GM19351 (cell line): ENCODE data around the gene SCMH1.

ENCODE experiments used
- ATAC-seq: cut with Tn5 transposase; IDR thresholded peaks from one replicate; pipeline ENCODE4 v1.9.1; 2021; ENCODE audit warnings: mild to moderate bottlenecking, moderate library complexity; ENCODE audit not compliant: unreplicated experiment

Gene SCMH1

DNA sequence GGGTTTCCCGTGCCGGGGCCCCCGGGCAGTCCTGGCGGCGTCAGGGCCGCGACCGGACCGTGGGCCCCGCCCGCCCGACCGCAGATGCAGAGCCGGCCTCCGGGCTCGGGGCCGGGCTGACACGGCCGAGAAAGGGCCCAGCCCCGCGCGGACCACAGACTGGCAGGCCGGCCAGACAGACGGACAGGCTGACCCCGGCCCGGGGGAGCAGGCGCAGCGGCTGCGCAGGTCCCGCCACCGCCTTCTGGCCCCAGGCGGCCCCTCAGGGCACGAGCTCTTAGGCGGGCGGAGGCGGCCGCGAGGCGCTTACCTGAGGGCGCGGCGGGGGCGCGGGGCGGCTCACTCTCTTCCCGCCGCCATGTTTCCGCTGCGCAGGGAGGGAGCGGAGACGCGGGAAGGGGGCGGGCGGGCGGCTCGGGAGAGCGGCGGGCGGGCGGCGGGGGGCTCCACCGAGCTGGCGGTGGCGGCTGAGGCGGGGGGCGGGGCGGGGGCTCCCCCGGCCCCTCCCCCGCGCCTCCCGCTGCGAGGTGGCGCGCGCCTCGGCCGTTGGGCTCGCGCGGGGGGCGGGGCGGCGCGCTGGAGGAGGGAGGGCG is at the start of gene SCMH1:
Gene SCMH1 (minus strand): TSS at position 558 of the 593 bp plus-strand sequence. CDS start 56,173 bp downstream, outside the sequence.
- peak; percentile 41 for ATAC-seq

DNA sequence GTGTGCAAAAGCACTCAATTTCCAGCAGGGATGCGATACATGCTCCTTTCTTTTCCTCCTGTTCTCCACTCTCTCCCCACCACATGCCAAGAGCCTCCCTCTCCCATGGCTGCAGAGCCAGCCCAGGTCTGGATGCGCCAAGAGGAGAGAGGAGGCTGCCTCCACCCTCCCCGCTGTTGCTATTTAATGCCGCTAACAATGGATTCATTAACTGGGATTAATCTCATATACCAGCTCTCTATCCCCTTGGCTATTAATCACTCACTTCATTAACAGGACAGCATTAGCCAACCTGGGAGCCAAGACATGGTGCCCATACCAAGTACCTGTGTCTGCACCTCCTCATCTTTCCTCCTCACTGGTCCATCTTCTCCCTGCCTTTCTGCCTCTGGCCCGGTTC is 49.1 kb upstream of the SCMH1 start:
- no peak for ATAC-seq

DNA sequence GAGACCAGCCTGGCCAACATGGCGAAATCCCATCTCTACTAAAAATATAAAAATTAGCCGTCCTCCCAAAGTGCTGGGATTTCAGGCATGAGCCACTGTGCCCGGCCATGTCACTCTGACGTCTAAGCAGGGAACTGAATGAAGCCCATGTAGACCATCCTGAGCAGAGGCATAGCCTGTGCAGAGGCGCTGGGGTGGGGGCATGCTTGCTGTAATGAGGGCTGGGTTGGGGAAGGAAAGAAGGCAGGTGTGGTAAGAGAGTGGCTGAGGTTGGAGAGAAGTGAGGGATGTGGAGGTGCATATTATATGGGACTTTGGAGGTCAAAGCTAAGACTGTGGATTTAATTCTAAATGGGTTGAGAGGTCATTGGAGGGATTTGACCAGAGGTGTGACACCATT is 47.1 kb upstream of the SCMH1 start:
- no peak for ATAC-seq

DNA sequence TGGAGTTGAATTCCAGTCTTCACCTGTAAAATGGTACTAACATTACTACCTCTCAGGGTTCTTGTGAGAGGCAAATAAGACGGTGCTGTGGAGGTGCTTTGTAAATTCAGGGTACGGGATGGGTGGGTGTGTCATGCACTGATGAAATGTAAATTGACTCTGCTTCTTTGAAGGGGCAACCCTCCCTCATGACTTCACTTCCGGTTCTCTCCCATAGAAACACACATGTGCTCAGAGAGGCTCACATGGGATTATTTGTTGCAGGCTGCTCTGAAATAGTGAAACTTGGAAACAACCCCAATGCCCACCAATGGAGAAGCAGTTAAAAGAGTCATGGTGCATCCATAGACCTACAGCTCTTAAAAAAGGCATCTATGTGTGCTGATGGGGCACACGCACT is 44.9 kb upstream of the SCMH1 start:
- ATAC-seq, result no peak

DNA sequence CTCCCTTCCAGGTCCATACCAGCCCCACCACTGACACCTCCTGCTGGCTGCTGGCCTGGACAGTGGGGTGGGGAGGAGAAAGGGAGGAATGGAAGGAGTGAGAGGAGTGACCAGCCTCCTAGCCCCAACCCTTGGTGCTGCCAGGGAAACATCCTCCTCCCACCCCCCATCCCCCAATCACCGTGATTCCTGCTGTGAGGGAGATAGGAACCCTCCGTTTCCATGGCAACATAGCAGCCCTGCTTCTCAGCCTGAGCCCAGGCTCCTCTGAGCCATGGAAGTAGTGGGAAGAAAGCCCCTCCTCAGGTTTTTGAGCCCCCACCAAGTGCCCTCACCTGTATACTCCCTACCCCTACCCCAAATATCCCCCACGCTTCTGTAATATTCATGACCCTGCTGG is 44.4 kb upstream of the SCMH1 start:
- no peak for ATAC-seq

DNA sequence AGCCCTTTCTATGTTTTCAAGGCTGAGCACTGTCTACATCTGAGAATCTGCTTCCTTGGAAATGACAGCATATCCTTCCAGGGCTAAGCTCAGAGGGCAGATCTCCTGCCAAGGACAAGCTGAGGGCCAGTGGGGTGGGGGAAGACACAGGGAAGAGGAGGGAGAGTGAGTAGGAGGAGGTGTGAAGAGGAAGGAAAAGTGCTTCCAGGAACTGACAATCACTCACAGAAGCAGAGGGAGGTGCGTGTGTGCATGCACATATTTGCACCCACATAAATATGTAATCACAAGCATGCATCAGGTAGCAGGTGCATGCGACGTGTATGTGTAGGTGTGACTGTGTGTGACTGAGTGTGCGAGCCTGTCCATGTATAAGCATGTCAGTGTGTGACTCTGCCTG is 43.7 kb upstream of the SCMH1 start:
- no peak for ATAC-seq

DNA sequence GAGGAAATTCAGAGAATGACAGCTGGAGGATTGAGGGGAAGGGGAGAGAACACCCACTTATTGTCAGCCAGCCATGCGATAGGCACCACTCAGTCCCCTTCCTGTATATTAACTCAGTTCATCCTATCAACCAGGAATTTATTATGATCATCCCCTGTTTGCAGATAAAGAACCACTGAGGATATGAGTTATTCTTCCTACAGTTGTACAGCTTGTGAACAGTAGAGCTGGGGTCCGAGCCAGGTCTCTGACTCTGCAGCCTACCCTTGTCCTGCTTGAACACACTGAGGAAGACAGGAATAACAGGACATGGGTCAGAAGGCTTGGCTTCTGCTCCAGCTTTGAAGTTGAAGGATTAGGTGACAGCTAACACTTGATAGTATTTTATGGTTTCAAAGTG is 42.0 kb upstream of the SCMH1 start:
- no peak for ATAC-seq

DNA sequence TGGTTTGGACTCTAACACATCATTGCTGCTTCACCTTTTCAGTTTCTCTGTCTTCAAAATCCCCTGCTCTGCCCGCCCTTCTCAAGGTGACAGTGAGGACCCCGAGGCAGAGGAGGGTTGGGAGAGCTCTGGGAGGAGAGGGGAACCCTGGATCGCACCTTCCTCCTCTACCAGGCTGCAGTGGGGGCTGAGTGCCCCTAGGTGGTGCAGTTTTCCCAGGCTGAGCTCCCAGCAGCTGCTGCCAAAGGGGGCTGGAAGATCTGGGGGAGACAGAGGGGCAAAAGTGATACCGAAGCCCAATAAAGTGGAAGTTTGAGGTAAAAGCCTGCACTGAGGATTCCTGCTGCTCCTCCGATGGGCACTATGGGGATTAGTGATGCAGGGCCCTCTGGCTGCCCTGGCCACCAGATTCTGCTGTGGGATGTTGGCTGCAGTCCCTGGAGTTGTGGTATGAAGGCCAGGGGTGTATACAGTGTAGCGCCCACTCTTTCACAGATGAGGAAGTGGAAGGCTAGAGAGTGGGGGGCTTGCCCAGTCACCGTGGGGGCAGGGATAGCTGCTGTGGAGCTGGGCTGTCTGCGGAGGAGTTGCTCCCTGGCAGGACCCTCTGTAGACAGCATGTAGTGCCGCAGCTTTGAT is 40.7 kb upstream of the SCMH1 start:
- ATAC-seq, result no peak

DNA sequence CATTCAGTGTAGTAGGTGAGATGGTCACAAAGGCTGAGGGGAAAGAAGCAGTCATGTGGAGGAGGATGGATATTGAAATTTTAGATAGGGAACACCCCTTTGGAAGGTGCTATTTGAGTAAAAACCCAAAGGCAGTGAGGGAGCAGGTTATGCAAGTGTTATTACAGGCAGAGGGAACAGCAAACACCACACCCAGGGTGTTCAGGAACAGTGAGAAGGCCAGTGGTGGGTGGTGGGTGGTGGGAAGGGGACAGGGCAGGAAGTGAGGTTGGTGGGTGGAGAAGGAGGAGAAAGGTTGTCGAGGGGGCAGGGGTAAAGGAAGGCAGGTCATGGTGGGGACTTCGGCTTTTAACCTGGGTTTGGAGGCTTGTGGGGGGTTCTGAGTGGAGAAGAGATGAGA is 39.2 kb upstream of the SCMH1 start:
- no peak for ATAC-seq

DNA sequence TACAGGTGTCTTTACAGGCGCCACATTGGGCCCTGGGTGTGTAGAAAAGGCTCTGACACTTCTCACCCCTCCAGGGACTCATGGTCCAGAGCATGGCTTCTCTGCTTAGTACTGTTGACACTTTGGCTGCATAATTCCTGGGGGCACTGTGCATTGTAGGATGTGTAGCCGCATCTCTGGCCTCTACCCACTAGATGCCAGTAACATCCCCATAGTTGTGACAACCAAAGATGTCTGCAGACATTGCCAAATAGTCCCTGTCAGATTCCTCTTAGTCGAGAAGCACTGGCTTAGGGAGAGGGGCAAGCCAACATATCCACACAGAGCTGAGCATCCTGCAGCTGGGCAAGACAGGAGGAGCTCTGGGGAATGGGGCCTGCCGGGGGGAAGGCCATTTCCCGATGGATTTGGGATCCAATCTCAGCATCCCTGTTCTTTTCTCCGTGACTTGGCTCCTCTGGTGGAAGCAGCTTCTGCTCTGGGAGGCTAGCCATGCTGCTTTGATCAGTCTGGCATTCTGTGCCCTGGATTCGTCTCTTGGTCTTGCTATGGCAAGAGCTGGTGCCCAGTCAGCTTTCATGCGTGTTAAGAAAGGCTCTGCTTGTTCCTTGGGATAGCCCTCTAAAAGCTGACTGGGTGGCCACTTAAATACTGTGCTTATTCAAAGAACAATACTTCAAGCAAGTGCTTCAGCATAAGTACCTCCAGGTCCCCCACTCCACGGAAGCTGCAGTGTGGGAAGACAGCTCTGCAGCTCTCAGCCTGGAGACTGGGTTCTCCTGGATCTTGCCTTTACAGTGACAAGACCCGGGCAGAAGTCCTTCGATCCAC is 38.3 kb upstream of the SCMH1 start:
- ATAC-seq, result no peak

DNA sequence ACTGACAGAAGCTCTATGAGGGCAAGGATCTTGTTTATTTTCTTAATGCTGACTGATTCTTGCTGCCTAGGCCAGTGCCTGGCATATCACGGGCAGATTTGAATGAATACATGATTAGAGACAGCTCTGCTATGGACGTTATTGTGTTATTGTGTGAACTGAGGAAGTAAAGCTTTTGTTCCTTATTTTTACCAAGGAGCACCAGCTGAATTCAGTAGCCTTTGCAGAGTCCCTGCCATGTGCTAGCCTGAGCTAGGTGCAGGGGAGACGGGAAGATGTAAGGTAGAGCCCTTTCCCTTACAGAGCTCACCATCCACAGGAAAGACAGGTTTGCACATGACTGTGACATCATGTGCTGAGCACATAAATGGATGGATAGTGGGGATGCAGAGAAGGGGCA is 36.0 kb upstream of the SCMH1 start:
- ATAC-seq, result no peak

DNA sequence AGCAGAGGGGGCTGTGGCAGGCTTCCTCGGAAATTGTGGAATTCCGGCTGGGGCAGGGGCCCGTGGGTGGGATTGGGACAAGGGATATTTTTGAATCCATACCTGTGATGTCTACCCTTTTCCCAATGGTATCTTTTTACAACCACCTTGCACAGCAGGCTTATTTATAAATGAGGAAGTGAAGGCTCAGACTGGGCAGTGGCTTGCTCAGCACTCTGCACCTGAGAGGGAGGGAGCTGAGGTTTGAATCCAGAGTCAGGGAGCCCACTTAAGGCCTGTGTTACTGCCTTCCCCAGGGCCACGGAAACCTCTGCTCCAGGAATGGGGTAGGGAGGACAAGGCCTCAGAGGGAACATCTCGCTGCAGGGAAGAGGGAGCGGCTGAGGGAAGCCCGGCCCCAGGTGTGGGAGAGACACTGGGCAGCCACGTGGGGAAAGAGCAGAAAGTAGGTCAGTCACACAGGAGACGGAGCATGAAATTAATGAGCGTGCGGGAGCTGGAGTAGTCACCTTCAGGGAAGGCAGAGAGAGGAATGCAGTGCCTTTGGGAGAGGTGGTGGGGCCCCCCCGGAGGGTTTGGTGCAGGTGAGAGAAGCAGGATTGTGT is 35.4 kb upstream of the SCMH1 start:
- no peak for ATAC-seq

DNA sequence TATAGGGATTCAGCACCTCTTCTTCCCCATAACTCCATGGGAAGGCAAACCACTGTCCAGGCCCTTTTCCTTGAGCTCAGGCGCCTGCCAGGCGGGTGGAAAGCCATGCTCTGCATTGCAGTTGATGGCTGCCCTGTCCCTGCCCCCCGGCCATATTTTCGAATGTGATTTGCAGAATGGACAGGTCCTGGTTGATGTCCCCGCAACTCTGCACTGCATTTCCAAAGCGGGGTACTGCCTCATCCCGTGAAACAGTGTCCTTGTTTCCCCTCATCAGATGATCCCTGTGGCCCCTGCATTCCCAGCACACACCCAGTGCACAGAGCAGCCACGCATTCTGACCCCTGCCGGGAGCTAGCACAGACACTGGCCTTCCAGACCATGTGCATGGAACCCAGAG is 33.7 kb upstream of the SCMH1 start:
- no peak for ATAC-seq

DNA sequence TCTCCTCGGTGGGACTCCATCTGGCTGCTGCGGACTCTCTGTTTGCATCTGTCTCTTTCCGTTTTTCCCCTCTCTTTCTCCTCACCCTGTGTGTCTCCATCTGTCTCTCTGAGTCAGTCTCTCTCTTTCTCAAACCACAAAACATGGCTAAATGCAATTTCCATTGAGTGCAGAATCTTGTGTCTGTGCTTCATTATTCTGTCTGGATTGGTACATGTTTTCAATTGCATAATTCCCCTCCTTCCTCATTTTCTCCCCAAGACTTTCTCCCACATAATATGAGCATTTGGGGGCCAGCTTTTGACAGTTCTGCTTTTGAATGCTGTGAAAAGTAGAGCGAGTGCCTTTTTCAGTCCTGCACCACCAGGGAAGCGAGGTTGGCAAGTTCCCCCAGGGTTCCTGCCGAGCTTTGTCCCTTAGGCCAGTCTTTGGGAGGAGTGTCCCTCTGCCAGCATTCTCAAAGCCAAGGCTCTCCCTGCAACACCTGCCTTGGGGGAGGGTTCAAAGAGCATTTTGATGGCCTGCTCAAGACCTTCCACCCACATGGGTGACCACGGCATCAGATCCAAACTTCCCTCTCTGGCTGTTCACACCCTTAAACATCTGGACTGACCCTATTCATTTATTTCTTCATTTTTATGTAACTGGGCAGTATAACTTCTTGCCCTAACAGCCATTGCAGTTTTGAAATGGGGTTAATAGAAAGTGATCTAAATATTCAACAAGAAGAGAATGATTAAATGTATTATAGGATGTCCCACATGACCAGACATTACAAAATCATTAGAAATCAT is 32.8 kb upstream of the SCMH1 start:
- ATAC-seq, result no peak

DNA sequence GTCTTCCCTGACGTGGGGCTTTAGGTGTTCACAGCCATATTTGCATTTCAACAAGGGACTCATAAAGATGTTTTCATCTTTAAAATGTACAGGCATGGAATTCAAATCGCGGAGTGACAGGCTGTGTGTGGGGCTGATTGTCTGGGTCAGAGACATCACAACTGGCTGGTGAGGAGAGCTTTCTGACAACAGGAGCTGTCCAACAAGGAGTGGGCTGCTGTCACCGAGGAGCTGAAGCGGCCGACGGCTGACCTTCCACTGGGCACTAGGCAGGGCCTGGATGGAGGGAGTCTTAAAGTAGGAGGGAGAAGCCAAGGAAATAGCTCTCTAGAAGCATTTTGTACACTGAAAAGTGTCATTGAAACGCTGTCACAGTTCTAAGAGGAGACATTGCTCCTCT is 30.5 kb upstream of the SCMH1 start:
- no peak for ATAC-seq

DNA sequence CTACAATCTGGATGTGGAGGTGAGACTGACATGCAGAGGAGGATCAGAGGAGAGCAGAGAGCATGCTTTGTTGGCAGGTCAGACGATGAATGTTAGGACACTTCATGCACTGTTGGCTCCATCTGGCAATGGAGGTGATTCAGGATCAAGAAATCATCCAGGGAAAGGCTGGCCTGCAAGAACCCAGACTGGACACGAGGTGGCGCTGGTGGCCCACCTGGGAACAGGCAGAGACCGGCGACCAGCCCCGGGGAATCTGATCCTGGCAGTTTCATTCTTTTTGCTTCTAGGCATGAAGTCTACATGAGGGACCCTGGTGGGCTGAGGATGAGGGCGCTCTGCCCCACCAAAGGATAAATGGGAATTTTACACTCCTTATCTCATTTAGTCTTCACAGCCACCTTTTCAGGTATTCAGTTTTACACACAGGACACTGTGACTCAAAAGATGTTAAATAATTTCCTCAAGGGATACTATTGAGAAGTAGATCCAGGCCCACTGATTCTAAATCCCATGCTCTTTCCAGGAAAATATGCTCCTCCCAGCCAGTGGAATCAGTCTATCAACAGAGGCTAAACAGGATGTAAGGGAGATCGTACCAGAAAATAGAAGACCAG is 26.2 kb upstream of the SCMH1 start:
- no peak for ATAC-seq

DNA sequence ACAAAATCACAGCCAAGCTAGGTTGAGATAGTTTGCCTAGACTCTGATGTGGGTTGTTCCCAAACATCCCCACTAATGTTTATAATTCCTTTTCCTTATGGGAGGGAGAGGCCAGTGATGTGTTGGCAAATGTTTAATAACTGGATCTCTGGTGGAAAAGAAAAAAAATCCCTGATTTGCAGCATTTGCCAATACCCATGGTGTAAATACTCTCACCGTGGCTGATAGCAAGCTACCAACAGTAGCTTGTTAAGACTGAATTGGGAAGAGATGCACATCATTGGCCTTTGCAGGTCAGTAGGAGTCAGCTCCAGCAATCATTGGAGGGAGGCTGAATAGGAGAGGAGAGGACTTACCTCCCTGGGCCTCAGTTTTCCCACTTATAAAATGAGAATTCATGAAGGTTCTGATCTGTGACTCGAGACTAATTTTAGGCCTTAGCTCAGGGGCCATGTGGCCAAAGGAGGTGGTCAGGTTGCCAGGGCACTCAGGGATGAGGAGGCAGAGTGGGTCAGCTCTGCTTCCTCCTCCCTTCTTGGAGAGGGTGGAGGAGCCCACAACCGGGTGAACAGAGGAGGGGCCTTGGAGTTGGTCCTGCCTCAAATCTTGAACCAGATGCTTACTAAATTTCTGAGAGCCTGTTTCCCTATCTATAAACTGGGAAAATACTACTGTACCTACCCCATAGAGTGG is 20.0 kb upstream of the SCMH1 start:
- no peak for ATAC-seq

DNA sequence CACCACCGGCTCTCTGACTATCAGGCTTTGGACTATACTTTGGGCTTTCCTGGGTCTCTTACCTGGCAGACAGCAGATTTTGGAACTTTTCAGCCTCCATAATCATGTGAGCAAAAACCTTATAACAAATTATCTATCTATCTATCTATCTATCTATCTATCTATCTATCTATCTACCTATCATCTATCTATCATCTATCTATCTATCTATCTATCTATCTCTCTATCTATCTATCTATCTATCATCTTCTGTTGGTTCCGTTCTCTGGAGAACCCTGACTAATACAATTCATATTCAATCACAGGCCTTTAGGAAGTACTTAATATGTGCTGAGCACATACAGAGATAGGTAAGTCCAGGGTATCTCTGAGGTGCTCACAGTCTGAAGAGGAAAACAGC is 18.7 kb upstream of the SCMH1 start:
- ATAC-seq, result no peak

DNA sequence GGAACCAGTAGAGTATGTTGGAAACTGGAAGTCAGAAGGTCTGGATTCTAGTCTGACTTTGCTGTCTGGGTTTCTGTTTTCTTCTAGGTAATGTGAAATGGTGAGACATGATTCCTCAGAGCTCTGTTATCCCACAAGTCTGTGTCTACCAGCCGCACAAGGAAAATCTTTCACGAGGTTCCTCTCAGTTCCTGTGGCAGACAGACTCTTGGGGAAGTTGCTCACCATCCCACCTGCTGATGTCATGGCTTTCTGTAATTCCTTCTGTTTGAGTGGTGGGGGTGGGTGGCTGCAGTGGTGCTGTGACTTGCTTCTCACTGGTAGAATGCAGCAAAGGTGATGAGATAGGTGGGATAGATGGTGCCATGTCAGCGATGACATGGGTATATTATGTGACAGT is 17.1 kb upstream of the SCMH1 start:
- ATAC-seq, result no peak

DNA sequence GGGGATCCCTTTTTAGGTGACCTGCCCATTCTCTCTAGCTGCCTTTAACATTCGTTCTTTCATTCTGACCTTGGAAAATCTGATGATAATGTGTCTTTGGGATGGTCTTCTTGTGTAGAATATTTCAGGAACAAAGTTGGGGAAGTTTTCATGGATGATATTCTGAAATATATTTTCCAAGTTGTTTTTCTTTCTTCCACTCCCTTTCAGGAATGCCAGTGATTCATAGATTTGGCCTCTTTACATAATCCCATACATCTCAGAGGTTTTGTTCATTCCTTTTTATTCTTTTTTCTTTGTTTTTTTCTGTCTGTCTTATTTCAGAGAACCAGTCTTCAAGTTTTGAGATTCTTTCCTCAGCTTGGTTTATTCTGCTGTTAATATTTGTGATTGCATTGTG is 13.9 kb upstream of the SCMH1 start:
- ATAC-seq, result no peak
